Kidney (tissue), 14 donors: ENCODE data around the gene VAV2. TPM values are rescaled to one million over a fixed set of nuclear protein-coding genes. Genes with fewer than 3 reads are reported as not detected.
A peak's percentile ranks its signal among the peaks of the same experiment; 100 is the strongest.

ENCODE experiments used
- DNase-seq, 5 donors: peaks; one replicate each; pipeline ENCODE4 v3.0.0-alpha.2; 2013 to 2020
- FAIRE-seq: peaks from 2 replicates; lab custom pipeline; 2012; peaks lifted over from hg19 to GRCh38; lab: Jason Lieb, UNC
- H3K27ac ChIP-seq, 2 donors: one replicate each; pipeline ENCODE4 v1.7.0; 2013; ENCODE audit warnings: low read depth in 2 of 2, low read length in 2 of 2, inconsistent platforms in 1 of 2
- H3K27me3 ChIP-seq: one replicate; pipeline ENCODE4 v1.7.1; 2013; ENCODE audit warnings: low read length, inconsistent platforms; ENCODE audit not compliant: control insufficient read depth, insufficient read depth
- H3K36me3 ChIP-seq, 3 donors: one replicate each; pipeline versions ENCODE4 v1.7.0 to v1.7.1; 2013; ENCODE audit warnings: low read length in 3 of 3, control low read depth in 1 of 3, inconsistent platforms in 1 of 3; ENCODE audit not compliant: insufficient read depth in 3 of 3, control insufficient read depth in 2 of 3
- H3K4me1 ChIP-seq, 3 donors: one replicate each; pipeline versions ENCODE4 v1.7.0 to v1.7.1; 2013; ENCODE audit warnings: low read length in 3 of 3, inconsistent platforms in 1 of 3, low read depth in 1 of 3; ENCODE audit not compliant: control insufficient read depth in 2 of 3, insufficient read depth in 2 of 3
- H3K4me3 ChIP-seq, 3 donors: one replicate each; pipeline versions ENCODE4 v1.7.0 to v1.8.1; 2013; ENCODE audit warnings: low read length in 3 of 3, control low read depth in 1 of 3, inconsistent platforms in 1 of 3
- H3K9ac ChIP-seq, 3 donors: one replicate each; pipeline versions ENCODE4 v1.7.0 to v1.7.1; 2013; ENCODE audit warnings: low read length in 3 of 3, control low read depth in 1 of 3, inconsistent platforms in 1 of 3
- H3K9me3 ChIP-seq, 3 donors: one replicate each; pipeline versions ENCODE4 v1.7.0 to v1.7.1; 2013; ENCODE audit warnings: low read length in 3 of 3, control low read depth in 1 of 3, inconsistent platforms in 1 of 3; ENCODE audit not compliant: control insufficient read depth in 2 of 3, insufficient read depth in 1 of 3
- intact Hi-C: fragments of 100-400 bp; cut with DNase I; formaldehyde crosslinking; loops from one replicate; pipeline ENCODE4 v1.11.1; 2022
- polyA plus RNA-seq: library from polyadenylated mRNA; stranded (reverse); fragments of 350-450 nt; fragmentation: Illumina TruSeq; extraction: RNeasy Lipid Tissue Mini Kit (QIAGEN cat#74804); gene quantifications from one replicate; pipeline ENCODE4 v1.2.3, GENCODE V29; 2014; ENCODE audit warnings: low read depth, low replicate concordance; ENCODE audit not compliant: insufficient read depth
- total RNA-seq: library from RNA; stranded (reverse); fragmentation: NEBNext Ultra II Directional; extraction: Animal tissue kit (Norgen Biotek cat#: 25700); gene quantifications from one replicate; pipeline ENCODE4 v1.2.1, GENCODE V29; 2021
- TF ChIP-seq, protein P1 (sequence below): IDR thresholded peaks from 3 replicates; pipeline ENCODE4 v1.5.1; 2012; ENCODE audit warnings: mild to moderate bottlenecking, moderate library complexity, borderline replicate concordance; ENCODE audit not compliant: insufficient read depth; ENCODE audit errors: extremely low read depth
- donor health status: control.
- donor health status: control.
- donor health status: control.
- donor health status: control.
- donor health status: control.
- donor health status: DM: yes; HTN: yes; CAD: no.
- donor health status: Normal renal cell carcinoma (clear cell type).

VAV2 gene
- total and polyA plus RNA-seq, 2 donors from 2014 or later: 22.3 to 47.1 TPM

DNA sequence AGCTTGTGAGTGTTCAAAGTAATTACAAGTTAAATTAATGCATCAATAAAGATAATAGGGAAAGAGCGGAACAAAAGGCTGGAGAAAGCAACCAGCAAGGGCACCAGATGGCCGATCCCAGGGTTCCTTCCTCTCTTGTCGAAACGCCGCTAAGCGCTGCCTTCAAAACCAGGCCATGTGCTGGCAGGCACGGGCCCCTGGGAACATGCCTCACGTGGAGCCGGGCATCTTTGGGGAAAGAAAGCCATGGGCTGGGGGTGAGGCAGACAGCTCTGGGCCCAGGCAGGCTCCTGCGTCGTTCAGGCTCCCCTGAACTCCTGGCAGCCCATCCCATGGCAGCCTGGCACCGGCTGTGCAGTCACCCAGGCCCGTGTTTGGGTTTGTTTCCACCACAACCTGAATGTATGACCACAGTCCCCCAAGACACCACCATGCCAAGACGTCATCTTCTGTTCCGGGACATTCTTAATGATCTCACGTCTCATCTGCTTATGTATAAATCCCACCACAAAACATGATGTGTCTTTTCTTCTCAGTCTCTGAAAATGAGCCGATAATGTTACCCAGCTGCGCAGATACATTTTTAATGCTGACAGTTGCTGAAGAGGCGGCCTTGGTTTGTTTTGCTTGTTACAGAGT is 143.5 kb downstream of the VAV2 start:
- H3K4me1 ChIP-seq: peaks cover 0 to 14% (median 0%) of the 10 kb centered on the region in 3 donors
- H3K9me3 ChIP-seq: no peaks in the 10 kb centered on the region
- no peaks in the 10 kb centered on the region for H3K36me3 ChIP-seq
- TF ChIP-seq, protein P1, sequence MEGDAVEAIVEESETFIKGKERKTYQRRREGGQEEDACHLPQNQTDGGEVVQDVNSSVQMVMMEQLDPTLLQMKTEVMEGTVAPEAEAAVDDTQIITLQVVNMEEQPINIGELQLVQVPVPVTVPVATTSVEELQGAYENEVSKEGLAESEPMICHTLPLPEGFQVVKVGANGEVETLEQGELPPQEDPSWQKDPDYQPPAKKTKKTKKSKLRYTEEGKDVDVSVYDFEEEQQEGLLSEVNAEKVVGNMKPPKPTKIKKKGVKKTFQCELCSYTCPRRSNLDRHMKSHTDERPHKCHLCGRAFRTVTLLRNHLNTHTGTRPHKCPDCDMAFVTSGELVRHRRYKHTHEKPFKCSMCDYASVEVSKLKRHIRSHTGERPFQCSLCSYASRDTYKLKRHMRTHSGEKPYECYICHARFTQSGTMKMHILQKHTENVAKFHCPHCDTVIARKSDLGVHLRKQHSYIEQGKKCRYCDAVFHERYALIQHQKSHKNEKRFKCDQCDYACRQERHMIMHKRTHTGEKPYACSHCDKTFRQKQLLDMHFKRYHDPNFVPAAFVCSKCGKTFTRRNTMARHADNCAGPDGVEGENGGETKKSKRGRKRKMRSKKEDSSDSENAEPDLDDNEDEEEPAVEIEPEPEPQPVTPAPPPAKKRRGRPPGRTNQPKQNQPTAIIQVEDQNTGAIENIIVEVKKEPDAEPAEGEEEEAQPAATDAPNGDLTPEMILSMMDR: no peak
- DNase-seq (no peak), FAIRE-seq (no peak)
- H3K4me3 ChIP-seq: no peak overlapping the region
- intact Hi-C loops: no loop called here
- H3K27ac ChIP-seq: no peak overlapping the region
- H3K9ac ChIP-seq: no peak overlapping the region
- H3K27me3 ChIP-seq: no peaks in the 10 kb centered on the region

DNA sequence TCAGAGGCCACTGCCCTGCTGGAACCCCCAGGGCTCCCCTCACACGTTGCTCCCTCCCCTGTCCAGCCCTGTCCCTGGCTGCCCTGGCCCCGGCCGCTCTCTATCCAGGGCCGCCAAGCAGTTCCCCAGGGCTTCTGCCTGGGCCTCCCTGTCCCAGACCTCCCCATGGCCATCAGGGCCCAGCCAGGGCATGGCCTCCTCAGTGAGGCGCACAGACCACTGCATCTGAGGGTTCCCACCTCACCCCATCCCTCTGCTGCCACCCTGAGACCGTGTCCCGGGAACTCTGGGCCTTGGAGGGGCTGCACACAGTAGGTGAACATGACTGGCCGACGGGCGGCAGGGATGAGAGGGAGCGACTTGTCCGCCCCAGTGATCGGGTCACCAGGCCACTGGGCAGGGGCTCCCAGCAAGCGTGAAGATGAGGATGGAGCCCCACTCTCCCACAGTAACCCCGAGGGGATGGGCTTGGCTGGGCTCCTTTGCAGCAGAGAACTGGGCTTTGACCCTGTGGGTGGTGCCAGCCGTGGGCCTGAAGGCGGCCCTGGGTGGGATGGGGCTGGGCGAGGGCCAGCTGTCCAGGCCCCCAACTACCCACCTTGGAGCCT is 145.5 kb downstream of the VAV2 start:
- Histone ChIP-seq H3K27ac (no peak overlapping the region), H3K9ac (no peak overlapping the region), H3K9me3 (no peaks in the 10 kb centered on the region), H3K36me3 (no peaks in the 10 kb centered on the region), H3K4me3 (no peak overlapping the region), H3K27me3 (no peaks in the 10 kb centered on the region), H3K4me1 (peaks cover 0 to 14% (median 0%) of the 10 kb centered on the region in 3 donors)
- FAIRE-seq (no peak), DNase-seq (no peak)
- intact Hi-C loops: no loop called here
- TF ChIP-seq, protein P1: no peak

DNA sequence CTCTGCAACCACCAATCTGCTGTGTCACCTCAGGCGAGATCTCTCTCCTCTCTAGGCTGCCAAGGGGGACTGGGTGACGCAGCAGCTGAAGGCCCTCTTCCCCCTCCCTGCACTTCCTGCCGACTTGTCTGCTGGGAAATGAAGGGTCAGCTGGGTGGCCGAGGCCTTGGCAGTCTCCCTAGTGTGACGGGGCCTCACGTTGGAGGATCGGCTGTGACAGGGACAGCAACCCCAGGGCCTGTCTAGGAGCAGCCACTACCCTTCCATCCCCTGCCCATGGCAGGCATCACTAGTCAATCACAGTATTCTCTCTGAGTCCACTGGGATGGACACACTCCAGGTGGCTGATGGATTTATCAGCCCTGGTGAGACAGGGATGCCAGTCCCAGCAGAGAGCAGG is 146.7 kb downstream of the VAV2 start:
- intact Hi-C loops: no loop called here
- H3K27ac ChIP-seq: peak overlapping the region; percentile 78 to 87
- no peak overlapping the region for H3K4me3 ChIP-seq
- DNase-seq (peak in 2 of 5 donors; percentile 87 to 96), FAIRE-seq (no peak)
- no peaks in the 10 kb centered on the region for H3K36me3 ChIP-seq
- H3K4me1 ChIP-seq: peaks cover 0 to 14% (median 0%) of the 10 kb centered on the region in 3 donors
- H3K9me3 ChIP-seq: no peaks in the 10 kb centered on the region
- no peaks in the 10 kb centered on the region for H3K27me3 ChIP-seq
- TF ChIP-seq, protein P1: no peak
- peak overlapping the region in 1 of 3 donors; percentile 34 for H3K9ac ChIP-seq
